Coronary artery (tissue), 2 donors: ENCODE measurements around the gene THAP8.
"Not testable (repeated sequence)": the region's sequence is repeated elsewhere in the genome, so short reads cannot be mapped to it uniquely, and the experiment has no call there.

ENCODE experiments used
- DNase-seq: peaks from one replicate; pipeline ENCODE4 v3.0.0-alpha.2; 2017; ENCODE audit warnings: low spot score
- H3K27ac ChIP-seq, 2 donors: fragments of 200-600 bp; sonication (generic); one replicate each; pipeline ENCODE4 v1.5.1; 2016 to 2019
- H3K4me3 ChIP-seq: fragments of 200-600 bp; sonication (generic); 2 replicates; pipeline ENCODE4 v1.5.1; 2016; ENCODE audit warnings: mild to moderate bottlenecking, moderate library complexity
- CTCF ChIP-seq: fragments of 200-600 bp; sonication (generic); IDR thresholded peaks from one replicate; pipeline ENCODE4 v1.5.1; 2019; ENCODE audit warnings: antibody characterized with exemption

Gene THAP8

GRCh38 chr19:36072081-36072480, 18.0 kb upstream of the THAP8 start:
- no peak for DNase-seq
- H3K4me3 ChIP-seq, result no peak overlapping the region
- no peak overlapping the region for H3K27ac ChIP-seq
- TF ChIP-seq CTCF, result no peak

DNA sequence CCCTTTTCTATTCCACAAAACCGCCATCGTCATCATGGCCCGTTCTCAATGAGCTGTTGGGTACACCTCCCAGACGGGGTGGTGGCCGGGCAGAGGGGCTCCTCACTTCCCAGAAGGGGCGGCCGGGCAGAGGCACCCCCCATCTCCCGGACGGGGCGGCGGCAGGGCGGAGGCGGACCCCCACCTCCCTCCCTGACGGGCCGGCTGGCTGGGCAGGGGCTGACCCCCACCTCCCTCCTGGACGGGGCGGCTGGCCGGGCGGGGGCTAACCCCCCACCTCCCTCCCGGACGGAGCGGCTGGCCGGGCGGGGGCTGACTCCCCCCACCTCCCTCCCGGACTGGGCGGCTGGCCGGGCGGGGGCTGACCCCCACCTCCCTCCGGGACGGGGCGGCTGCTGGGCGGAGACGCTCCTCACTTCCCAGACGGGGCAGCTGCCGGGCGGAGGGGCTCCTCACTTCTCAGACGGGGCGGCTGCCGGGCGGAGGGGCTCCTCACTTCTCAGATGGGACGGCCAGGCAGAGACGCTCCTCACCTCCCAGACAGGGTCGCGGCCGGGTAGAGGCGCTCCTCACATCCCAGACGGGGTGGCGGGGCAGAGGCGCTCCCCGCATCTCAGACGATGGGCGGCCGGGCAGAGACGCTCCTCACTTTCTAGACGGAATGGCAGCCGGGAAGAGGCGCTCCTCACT, 14.9 kb upstream of the THAP8 start:
- not testable (repeated sequence) for H3K27ac ChIP-seq, H3K4me3 ChIP-seq, DNase-seq

DNA sequence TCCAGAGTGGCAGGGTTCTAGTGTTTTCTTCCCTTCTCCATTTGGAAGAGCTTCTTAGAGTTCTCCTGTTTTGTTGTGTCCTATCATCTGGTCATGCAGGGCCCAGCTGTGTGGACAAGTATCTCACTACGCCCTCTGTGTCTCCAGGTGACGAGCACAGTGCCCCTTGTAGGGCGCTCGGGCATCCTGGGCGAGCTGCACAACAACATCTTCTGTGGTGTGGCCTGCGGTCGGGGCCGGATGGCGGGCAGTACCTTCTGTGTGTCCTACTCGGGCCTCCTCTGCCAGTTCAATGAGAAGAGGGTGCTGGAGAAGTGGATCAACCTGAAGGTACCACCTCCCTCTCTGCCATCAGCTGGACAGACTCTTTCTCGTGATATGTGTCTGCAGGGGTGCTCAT, 13.6 kb upstream of the THAP8 start:
- H3K4me3 ChIP-seq, result no peak overlapping the region
- no peak overlapping the region for H3K27ac ChIP-seq
- no peak for TF ChIP-seq CTCF
- DNase-seq, result no peak

GRCh38 chr19:36064826-36065225, 10.7 kb upstream of the THAP8 start:
- no peak for TF ChIP-seq CTCF
- DNase-seq, result no peak
- Histone ChIP-seq H3K4me3 (no peak overlapping the region), H3K27ac (no peak overlapping the region)

DNA sequence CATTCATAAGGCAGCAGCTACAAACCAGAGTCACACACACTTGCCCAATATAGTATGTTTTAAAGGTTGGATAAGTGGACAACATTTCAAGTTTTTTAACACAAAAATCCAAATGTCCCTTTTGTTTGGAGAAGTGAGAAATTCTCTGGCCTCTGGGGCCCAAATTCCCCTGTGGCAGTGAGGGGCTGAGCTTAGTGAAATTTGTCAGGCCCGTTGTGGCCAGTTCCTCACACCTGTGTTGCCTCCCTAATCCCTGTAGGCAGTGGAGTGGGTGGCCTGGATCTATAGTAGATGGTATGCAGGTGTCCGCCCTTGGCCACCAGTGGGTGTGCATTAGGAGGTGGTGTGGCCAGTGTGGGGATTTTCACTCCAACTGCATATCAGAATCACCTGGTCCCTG, 7.3 kb upstream of the THAP8 start:
- Histone ChIP-seq H3K27ac (no peak overlapping the region), H3K4me3 (no peak overlapping the region)
- DNase-seq, result no peak
- TF ChIP-seq CTCF, result no peak

DNA sequence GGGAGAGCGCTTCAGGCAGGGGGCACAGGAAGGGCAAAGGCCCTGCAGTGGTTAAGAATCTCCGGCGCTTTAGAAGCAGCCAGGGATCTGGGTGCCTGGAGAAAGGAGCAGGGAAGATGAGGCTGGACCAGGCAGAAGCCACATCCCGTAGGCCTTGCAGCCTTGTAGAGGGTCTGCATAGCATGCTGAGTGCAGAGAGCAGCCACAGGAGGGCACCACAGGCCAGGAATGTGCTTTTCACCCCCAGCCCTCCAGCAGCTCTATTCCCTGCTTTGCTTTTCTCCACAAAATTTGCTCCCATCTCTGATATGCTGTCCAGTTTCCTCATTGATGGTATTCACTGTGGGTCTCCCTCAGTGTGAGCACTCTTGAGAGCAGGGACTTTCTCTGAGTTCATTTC, 6.3 kb upstream of the THAP8 start:
- DNase-seq, result no peak
- Histone ChIP-seq H3K27ac (no peak overlapping the region), H3K4me3 (no peak overlapping the region)
- TF ChIP-seq CTCF, result no peak

GRCh38 chr19:36059180-36059910, 5.3 kb upstream of the THAP8 start:
- no peak for DNase-seq
- H3K4me3 ChIP-seq, result no peak overlapping the region
- TF ChIP-seq CTCF, result no peak
- no peak overlapping the region for H3K27ac ChIP-seq
